ENCODE results near the gene TNIP2.
"Not testable (repeated sequence)": the region's sequence is repeated elsewhere in the genome, so short reads cannot be mapped to it uniquely, and the experiment has no call there.

GRCh38 chr4:2726881-2727280 lies 29.3 kb downstream of the TNIP2 start:
- not testable (repeated sequence) for TF ChIP-seq EZH2 (IDR thresholded peaks at IDR 0.05; ENCODE audit: insufficient read depth, poor library complexity, severe bottlenecking); EZH2phosphoT487 (IDR thresholded peaks at IDR 0.05; ENCODE audit: insufficient read depth, low read depth)
